Measurements from ENCODE around the gene LARP4B. TPM values are rescaled to one million over a fixed set of nuclear protein-coding genes. Genes with fewer than 3 reads are reported as not detected.

LARP4B gene
- total and polyA plus RNA-seq, 2 experiments from 2014 or later, result 18.3 to 52.3 TPM

- TF ChIP-seq ZNF462 (CRISPR knock-in tag; IDR thresholded peaks at IDR 0.05) (no peak), CTCF (conservative IDR thresholded peaks at IDR 0.05; ENCODE audit: low read depth in 2 of 2) (no peak), CREB1 (CRISPR knock-in tag; IDR thresholded peaks at IDR 0.05; ENCODE audit: low read depth) (no peak), ZNF114 (CRISPR knock-in tag; IDR thresholded peaks at IDR 0.05) (no peak), JUNB (IDR thresholded peaks at IDR 0.05; ENCODE audit: unreplicated experiment) (no peak), ZNF331 (CRISPR knock-in tag; IDR thresholded peaks at IDR 0.05; ENCODE audit: low read depth) (no peak)
Measured at GRCh38 chr10:792083-792791, 139.3 kb downstream of the LARP4B start (continued).

GRCh38 chr10:791639-792038, 139.9 kb downstream of the LARP4B start:
- Histone ChIP-seq H3K27me3 (ENCODE audit: insufficient read depth) (no peaks in the 10 kb centered on the region), H3K79me2 (replicated peaks; ENCODE audit: insufficient read depth) (no peaks in the 10 kb centered on the region), H4K20me1 (replicated peaks; ENCODE audit: insufficient read depth) (no peaks in the 10 kb centered on the region), H3K27ac (ENCODE audit: low read depth) (no peak overlapping the region), H3K4me2 (no peak overlapping the region), H3K9me2 (ENCODE audit: insufficient read depth) (0 out of 2 replicates have a peak, but pooled peaks cover 8% of the 10 kb centered on the region), H3K4me3 (no peak overlapping the region), H3K4me1 (ENCODE audit: insufficient read depth) (no peaks in the 10 kb centered on the region), H2AFZ (no peak overlapping the region), H3K36me3 (ENCODE audit: insufficient read depth) (no peaks in the 10 kb centered on the region), H3F3A (replicated peaks; ENCODE audit: low read depth) (no peaks in the 10 kb centered on the region)
- ATAC-seq (no peak), DNase-seq (ENCODE audit: low spot score) (no peak)
- H3K9me3 Mint-ChIP-seq, result peaks cover 15% of the 10 kb centered on the region
- no peak overlapping the region for H3K4me3 Mint-ChIP-seq
- no peak overlapping the region for H3K27ac Mint-ChIP-seq
- peaks cover 4% of the 10 kb centered on the region; the same call in 2 of the 3 replicates for H3K4me1 Mint-ChIP-seq
- H3K36me3 Mint-ChIP-seq (ENCODE audit: low read depth), result peaks cover 11% of the 10 kb centered on the region
- peaks cover 11% of the 10 kb centered on the region for H3K27me3 Mint-ChIP-seq (ENCODE audit: insufficient read depth, low read depth, poor library complexity)
- TF ChIP-seq ZNF114 (CRISPR knock-in tag; IDR thresholded peaks at IDR 0.05), result no peak
- no peak for TF ChIP-seq STAT1 (IDR thresholded peaks at IDR 0.05; ENCODE audit: unreplicated experiment)
- TF ChIP-seq CREB1 (CRISPR knock-in tag; IDR thresholded peaks at IDR 0.05; ENCODE audit: low read depth), result no peak
- TF ChIP-seq EZH2phosphoT487 (IDR thresholded peaks at IDR 0.05; ENCODE audit: unreplicated experiment), result no peak
- no peak for TF ChIP-seq EZH2 (IDR thresholded peaks at IDR 0.05; ENCODE audit: low read depth, unreplicated experiment)
